Activated naive CD8-positive, alpha-beta T cell treated with anti-CD3 and anti-CD28 coated beads, Interleukin-2, amount 10 ng/mL, durations not matched to agents 7 days and 5 days (primary cell): ENCODE data around the gene RFLNA. TPM values are rescaled to one million over a fixed set of nuclear protein-coding genes. Genes with fewer than 3 reads are reported as not detected.
A peak's percentile ranks its signal among the peaks of the same experiment; 100 is the strongest.

Experiments
- ATAC-seq: fragments of 150-1000 bp; cut with Tn5 transposase; one replicate; pipeline ENCODE4 v1.10.0; 2021; ENCODE audit warnings: low read depth, moderate library complexity
- POLR2A ChIA-PET: fragments of 350-600 bp; sonication (Branson Sonifier 250); formaldehyde crosslinking; loops from one replicate; lab custom pipeline; 2021; ENCODE audit warnings: antibody characterized with exemption; lab: Charles Lee
- DNase-seq: peaks from one replicate; pipeline ENCODE4 v3.0.0; 2021
- H3K27ac Mint-ChIP-seq: one replicate; pipeline ENCODE4 v1.8.0; 2022; ENCODE audit warnings: mild to moderate bottlenecking, mixed read lengths
- H3K27me3 Mint-ChIP-seq: one replicate; pipeline ENCODE4 v1.8.0; 2022; ENCODE audit warnings: mild to moderate bottlenecking, moderate library complexity, mixed read lengths
- H3K36me3 Mint-ChIP-seq: one replicate; pipeline ENCODE4 v1.8.0; 2021; ENCODE audit warnings: mild to moderate bottlenecking, mixed read lengths
- H3K4me1 Mint-ChIP-seq: one replicate; pipeline ENCODE4 v1.8.0; 2021; ENCODE audit warnings: mixed read lengths
- H3K4me3 Mint-ChIP-seq: one replicate; pipeline ENCODE4 v1.8.0; 2022; ENCODE audit warnings: mild to moderate bottlenecking, moderate library complexity, mixed read lengths
- H3K9me3 Mint-ChIP-seq: one replicate; pipeline ENCODE4 v1.8.0; 2021; ENCODE audit warnings: mixed read lengths
- total RNA-seq, 2 experiments: library from RNA; stranded (reverse); gene quantifications; one replicate each; pipeline ENCODE4 v1.2.3, GENCODE V29; 2021

Gene RFLNA
- total RNA-seq, 2 experiments from 2014 or later: not detected

DNA sequence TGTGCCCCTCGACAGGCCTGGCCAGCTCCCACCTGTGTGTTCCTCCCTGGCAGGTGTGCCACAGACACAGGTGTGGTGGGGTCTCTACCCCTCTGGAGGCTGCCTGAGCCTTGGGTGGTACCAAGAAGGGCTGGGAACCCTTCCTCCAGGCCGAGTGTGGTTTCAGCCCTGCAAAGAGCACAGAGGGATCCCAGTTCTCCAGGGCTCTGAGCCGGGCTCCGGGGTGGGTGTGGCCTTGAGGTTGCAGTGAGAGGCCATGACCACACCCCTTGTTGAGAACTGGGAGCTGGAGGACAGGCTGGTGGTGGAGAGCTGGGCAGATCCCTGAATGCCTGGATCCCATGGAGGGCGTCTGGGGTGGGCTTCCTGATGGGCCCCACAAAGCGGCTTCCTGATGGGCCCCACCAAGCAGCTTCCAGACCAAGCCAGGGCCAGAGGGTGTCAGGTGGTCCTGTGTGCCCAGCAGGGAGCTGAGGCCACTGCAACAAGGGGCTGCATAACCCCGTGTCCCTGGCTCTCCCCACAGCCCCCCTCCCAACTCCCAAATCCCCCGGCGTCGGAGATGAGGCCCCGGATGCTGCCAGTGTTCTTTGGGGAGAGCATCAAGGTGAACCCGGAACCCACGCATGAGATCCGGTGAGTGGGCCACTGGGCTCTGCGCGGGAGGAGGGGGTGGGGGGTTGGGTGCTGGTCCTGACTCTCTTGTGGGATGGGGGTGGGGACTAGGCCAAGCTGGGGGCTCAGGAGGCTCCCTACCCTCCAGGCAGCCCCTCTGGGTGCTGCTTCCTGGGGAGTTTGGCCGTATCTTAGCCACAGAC lies 16.6 kb downstream of the RFLNA start:
- no peaks in the 10 kb centered on the region for H3K36me3 Mint-ChIP-seq
- no peaks in the 10 kb centered on the region for H3K27me3 Mint-ChIP-seq
- DNase-seq (no peak), ATAC-seq (no peak)
- no peaks in the 10 kb centered on the region for H3K4me1 Mint-ChIP-seq
- no peak overlapping the region for H3K4me3 Mint-ChIP-seq
- no peak overlapping the region for H3K27ac Mint-ChIP-seq
- no peaks in the 10 kb centered on the region for H3K9me3 Mint-ChIP-seq
- POLR2A ChIA-PET: no interaction called here

DNA sequence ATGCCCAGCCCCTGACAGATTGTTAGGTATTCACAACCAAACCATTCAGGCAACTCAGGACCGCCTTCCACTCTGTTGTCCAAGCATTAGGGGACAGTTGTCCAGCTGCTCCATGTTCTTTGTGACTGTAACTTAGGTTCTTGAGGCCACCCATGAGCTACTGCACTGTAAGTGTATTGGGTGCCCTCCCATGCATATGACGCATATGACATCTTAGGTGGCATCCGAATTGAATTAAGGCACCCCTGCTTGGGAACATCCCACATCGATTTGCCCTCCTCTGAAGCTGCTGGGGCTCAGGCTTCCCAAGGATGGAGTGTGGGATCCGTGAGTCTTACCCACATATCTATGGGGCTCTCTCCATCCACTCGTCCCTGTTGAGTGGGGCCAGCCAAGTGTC lies 17.7 kb downstream of the RFLNA start:
- no peak for DNase-seq
- no peaks in the 10 kb centered on the region for H3K4me1 Mint-ChIP-seq
- H3K4me3 Mint-ChIP-seq: no peak overlapping the region
- no peaks in the 10 kb centered on the region for H3K36me3 Mint-ChIP-seq
- ATAC-seq: no peak
- POLR2A ChIA-PET: no interaction called here
- H3K27ac Mint-ChIP-seq: no peak overlapping the region
- no peaks in the 10 kb centered on the region for H3K9me3 Mint-ChIP-seq
- H3K27me3 Mint-ChIP-seq: no peaks in the 10 kb centered on the region

DNA sequence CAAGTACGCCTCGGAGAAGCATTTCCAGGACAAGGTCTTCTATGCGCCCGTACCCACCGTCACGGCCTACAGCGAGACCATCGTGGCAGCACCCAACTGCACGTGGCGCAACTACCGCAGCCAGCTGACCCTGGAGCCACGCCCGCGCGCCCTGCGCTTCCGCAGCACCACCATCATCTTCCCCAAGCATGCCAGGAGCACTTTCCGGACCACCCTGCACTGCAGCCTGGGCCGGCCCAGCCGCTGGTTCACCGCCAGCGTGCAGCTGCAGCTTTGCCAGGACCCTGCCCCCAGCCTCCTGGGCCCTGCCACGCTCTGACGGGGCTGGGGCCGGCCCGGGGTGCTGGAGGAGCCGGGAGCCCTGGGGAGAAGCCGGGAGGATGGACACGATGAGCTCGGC lies 19.3 kb downstream of the RFLNA start:
- H3K27ac Mint-ChIP-seq: no peak overlapping the region
- no peaks in the 10 kb centered on the region for H3K27me3 Mint-ChIP-seq
- H3K4me1 Mint-ChIP-seq: no peaks in the 10 kb centered on the region
- no peak overlapping the region for H3K4me3 Mint-ChIP-seq
- POLR2A ChIA-PET: no interaction called here
- no peak for ATAC-seq
- H3K9me3 Mint-ChIP-seq: no peaks in the 10 kb centered on the region
- DNase-seq: no peak
- H3K36me3 Mint-ChIP-seq: no peaks in the 10 kb centered on the region

DNA sequence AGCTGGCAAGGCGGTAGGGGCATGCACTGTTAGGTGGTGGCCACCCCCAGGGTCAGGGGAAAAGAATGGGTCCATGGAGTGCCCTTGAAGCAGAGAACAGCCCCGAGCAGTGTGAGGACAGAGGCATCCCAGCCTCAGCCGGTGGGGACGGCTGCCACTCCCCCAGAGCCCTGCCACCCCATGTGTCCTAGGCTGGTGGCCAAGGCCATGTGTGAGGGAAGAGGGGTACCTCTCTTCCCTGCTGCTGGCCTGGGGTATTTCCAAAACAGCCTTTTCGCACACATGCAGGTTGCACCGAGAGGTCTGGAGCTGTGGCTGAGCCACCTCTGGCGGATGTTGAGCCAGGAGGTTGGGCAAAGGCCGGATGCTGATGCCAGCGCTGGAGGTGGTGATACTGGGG lies 19.9 kb downstream of the RFLNA start:
- no peaks in the 10 kb centered on the region for H3K27me3 Mint-ChIP-seq
- POLR2A ChIA-PET: no interaction called here
- no peak overlapping the region for H3K4me3 Mint-ChIP-seq
- ATAC-seq (no peak), DNase-seq (no peak)
- H3K27ac Mint-ChIP-seq: no peak overlapping the region
- no peaks in the 10 kb centered on the region for H3K4me1 Mint-ChIP-seq
- H3K9me3 Mint-ChIP-seq: no peaks in the 10 kb centered on the region
- H3K36me3 Mint-ChIP-seq: no peaks in the 10 kb centered on the region

DNA sequence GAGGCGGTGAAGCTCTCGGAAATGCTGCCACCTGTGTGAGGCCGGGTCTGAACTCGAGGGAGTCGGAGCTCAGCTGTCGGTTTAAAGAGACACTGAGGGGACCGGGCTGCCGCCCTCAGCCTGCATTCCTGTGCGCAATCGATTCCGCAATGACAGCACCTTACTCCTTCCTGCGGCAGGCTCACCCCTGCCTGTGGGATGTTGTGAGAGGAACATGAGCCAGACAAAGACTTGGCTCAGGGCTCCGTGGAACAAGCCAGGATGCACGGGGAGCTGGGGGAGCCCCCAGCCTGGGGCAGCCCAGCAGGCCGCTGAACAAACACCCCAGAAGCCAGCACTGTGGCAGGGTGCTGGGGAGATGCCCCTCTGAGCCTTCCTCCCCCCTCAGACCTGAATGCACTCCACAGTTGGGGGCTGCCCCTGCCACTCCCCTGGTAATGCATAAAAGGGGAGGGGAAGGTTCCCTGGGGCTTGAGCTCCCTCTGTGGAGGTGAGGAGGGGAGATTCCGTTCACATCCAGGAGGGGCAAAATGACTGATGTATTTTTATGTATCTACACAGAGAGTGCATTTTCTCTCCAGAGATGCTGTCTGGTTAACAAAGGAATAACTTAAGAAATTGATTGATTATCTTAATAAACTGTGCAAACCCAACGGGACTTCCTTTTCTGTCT lies 20.6 kb downstream of the RFLNA start:
- Mint-ChIP-seq H3K4me3 (no peak overlapping the region), H3K27me3 (no peaks in the 10 kb centered on the region)
- POLR2A ChIA-PET: no interaction called here

DNA sequence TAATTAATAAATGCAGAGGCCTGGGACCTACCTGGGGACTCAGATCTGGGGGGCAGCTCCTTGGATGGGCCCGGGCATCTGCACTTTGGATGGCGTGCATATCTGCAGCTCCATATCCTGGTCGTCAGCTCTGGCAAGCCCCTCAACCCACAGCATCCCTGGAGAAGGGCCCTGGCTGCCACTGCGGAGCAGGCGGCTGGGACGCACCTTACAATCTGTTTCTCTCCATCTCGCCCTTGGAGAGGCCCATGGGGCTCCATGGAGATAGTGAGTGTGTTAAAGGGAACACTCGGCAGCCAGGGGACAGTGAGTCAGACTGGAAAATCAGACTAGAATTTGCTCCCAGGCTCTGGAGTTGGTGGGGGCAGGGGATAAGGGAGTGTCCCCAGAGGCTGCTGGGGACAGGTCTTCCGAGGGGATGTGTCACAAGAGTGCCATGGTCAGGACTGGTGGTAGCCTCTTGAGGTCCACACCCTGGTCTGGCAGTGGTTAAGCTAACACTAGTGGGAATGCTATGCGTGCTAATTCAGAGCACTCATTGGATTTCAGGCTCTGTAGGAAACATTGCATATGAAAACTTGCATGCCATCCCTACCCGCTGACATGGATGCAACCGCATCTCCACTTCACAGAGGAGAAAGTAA lies 21.5 kb downstream of the RFLNA start:
- no peaks in the 10 kb centered on the region for H3K36me3 Mint-ChIP-seq
- no peak overlapping the region for H3K27ac Mint-ChIP-seq
- H3K4me1 Mint-ChIP-seq: no peaks in the 10 kb centered on the region
- no peak overlapping the region for H3K4me3 Mint-ChIP-seq
- POLR2A ChIA-PET: no interaction called here
- no peak for DNase-seq
- ATAC-seq: no peak
- no peaks in the 10 kb centered on the region for H3K27me3 Mint-ChIP-seq
- H3K9me3 Mint-ChIP-seq: no peaks in the 10 kb centered on the region

More for the DNA sequence above, 20.6 kb downstream of the RFLNA start:
- DNase-seq (no peak), ATAC-seq (no peak)
- no peaks in the 10 kb centered on the region for H3K9me3 Mint-ChIP-seq
- H3K27ac Mint-ChIP-seq: no peak overlapping the region
- no peaks in the 10 kb centered on the region for H3K4me1 Mint-ChIP-seq
- H3K36me3 Mint-ChIP-seq: no peaks in the 10 kb centered on the region

DNA sequence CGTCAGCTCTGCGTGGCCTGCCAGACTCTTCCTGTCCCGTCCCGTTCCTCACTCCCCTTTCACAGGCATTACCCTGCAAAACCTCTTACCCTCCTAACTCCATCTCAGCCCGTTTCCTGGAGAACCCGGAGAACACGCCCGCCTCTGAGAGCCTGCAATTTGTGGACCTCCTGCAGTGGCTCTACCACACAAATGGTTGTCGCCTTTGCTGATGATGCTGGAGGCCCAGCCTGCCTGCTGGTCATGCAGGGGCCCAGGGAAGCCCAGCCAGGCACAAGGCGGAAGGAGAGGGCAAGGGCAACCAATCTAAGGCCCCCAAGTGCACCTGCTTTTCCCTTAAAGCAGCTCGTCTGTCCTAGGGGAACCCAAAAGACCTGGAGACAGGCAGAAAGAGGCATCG lies 22.5 kb downstream of the RFLNA start:
- ATAC-seq (no peak), DNase-seq (no peak)
- POLR2A ChIA-PET: no interaction called here
- no peaks in the 10 kb centered on the region for H3K4me1 Mint-ChIP-seq
- no peaks in the 10 kb centered on the region for H3K9me3 Mint-ChIP-seq
- H3K36me3 Mint-ChIP-seq: no peaks in the 10 kb centered on the region
- H3K4me3 Mint-ChIP-seq: no peak overlapping the region
- H3K27me3 Mint-ChIP-seq: no peaks in the 10 kb centered on the region
- H3K27ac Mint-ChIP-seq: no peak overlapping the region

DNA sequence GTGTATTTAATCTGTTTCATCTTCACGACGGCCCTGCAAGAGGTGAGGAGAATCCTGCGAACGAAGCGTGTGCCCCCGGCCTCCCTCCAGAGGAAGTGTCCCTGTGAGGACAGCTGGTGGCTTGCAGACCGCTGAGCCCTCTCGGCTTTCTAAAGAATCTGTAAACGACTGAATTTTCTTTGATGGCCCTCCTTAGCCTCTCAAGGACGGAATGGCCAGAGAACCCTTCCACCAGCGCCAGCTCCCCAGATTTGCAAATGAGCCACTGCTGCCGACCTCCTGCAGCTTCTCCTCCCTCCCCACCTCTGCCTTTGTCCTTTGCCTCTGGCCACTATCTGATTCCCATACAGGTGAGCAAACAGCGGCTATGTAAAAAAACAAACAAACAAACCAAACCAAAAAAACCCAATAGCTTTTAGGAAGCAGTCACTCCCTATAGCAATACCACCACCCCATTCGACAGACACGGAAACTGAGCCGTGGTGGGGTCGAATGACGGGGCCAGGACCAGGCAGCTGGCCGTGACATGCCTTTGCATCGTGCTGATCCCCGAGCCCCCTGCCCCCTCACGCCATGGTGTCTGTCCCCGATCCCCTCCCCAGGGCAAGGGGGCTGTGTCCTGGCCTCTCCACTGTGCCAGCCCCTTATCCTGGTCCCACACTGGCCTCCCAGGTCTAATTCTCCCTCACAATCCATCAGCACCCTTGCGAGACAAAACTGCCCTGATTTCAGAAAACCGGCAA lies 23.6 kb downstream of the RFLNA start:
- POLR2A ChIA-PET: no interaction called here
- Mint-ChIP-seq H3K4me1 (no peaks in the 10 kb centered on the region), H3K27ac (no peak overlapping the region), H3K4me3 (no peak overlapping the region), H3K9me3 (no peaks in the 10 kb centered on the region), H3K27me3 (no peaks in the 10 kb centered on the region), H3K36me3 (peaks cover under 1% of the 10 kb centered on the region)
- DNase-seq (no peak), ATAC-seq (no peak)

DNA sequence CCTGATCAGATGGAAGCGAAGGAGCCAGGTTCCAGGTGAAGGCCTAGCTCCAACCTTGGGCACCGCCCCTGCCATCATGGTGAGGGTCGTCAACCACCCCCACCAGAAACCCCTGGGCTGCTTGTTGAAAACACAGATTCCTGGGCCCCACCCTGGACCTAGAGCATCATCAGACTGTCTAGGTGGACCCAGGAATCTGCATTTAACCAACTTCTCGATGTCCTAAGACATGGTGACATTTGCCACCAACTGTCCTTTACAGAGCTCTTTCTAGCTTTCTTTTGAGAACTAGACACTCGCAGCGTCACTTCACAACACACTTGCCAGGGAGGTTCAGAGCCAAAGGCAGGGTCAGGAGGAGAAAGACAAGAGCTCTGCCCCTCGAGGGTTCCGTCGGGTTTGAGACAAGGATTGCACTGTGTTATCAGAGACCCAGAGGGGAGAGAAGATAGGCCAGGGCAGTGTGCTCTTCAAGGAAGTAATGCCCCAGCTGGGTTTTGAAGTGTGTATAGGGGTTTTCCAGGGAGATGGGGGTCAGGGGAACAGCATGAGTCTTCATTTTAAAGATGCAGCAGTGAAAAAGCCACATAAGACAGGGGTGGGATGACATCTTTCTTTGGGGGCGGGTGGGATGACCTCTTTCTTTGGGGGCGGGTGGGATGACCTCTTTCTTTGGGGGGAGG lies 24.6 kb downstream of the RFLNA start:
- H3K36me3 Mint-ChIP-seq: peaks cover 11% of the 10 kb centered on the region
- H3K9me3 Mint-ChIP-seq: peaks cover 6% of the 10 kb centered on the region
- POLR2A ChIA-PET: no interaction called here
- no peak overlapping the region for H3K27ac Mint-ChIP-seq
- DNase-seq: no peak
- no peaks in the 10 kb centered on the region for H3K4me1 Mint-ChIP-seq
- no peak for ATAC-seq
- H3K27me3 Mint-ChIP-seq: no peaks in the 10 kb centered on the region
- H3K4me3 Mint-ChIP-seq: no peak overlapping the region

DNA sequence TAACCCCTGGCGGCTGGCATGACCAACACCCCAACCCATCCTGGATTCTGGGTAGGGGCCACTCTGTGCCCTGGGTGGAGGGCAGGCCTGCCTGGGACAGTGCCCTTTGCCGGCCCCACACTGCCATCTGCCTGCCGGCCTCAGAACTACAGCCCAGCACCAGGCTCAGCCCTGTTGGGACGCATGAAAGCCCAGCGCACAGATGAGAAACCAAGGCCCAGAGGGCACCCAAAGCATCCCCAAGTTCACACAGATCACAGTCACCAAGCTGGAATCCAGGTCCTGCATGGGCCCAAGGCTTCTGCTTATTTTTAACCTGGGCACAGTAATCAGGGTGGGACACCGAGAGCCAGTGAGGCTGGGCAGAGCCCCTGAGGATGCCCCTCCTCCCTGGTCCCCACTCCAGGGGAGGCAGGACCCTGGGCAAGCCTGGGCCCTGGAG lies 26.2 kb downstream of the RFLNA start:
- Mint-ChIP-seq H3K4me3 (no peak overlapping the region), H3K4me1 (no peaks in the 10 kb centered on the region), H3K27me3 (no peaks in the 10 kb centered on the region), H3K9me3 (peaks cover 8% of the 10 kb centered on the region), H3K27ac (no peak overlapping the region), H3K36me3 (peaks cover 21% of the 10 kb centered on the region)
- ATAC-seq (peak; percentile 82), DNase-seq (peak; percentile 84)
- POLR2A ChIA-PET: no interaction called here

DNA sequence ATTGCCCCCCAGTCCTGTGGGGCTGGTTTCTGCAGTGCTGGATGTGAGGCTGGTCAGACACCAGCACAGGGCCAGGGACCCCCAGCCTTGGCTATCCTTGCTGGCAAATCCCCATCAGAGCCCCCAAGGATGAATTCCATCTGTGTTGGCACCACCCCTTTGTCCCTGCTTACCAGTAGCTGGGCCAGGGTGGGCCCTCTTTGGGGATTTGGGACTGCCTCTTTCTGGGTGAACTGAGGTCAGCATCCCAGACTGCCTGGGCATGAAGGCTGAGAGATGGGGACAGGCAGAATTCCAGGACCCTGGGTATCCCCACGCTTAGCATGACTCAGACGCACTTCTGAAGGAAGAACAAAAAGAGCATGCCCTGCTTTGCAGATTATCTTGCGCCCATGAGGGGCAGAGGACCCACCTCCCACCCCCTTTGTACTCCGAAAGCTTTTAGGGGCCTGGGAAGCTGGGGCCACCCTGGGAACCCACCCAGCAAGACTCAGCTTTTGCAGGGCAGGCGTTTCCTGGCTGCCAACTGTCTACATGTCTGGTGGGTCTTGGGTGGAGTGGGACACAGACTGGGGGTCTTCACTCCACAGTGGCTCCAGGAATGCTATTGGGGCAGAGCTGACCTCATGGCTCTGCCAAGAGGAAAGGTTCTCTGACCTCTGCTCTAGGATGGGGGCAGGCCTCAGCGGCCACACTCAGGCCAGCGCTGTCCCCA lies 26.8 kb downstream of the RFLNA start:
- POLR2A ChIA-PET: no interaction called here
- ATAC-seq: no peak

DNA sequence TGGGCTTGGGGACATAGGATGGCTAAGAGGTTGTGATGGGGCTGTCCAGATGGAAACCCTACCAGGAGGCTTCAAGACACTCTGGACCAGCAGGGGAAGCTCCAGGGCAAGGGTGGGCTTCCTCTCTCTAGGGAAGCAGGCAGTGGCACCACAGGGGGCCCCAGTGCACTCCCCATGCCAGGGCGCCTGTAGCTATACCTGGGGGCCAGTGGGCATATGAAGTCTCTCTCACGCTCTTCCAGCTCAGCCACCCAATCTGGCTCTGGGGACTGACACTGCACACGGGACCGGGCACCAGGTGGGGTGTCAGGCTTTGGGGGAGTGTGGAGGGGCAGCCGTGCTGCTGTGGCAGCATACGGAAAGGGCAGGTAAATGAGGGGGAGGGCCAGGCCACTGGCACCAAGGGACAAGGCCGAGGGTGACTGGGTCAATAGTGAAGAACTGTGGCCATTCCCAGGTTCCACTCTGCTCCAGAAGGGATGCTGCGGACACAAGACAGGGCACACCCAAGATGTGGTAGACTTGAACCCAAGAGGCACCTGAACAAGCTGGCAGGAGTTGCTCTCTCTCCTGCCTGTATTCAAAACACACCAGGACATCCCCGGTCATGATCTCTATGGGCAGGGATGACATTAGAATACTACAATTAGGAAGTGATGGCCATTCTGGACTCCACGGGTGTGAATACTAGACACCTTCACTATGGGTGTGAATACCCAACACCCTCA lies 27.5 kb downstream of the RFLNA start:
- no peaks in the 10 kb centered on the region for H3K4me1 Mint-ChIP-seq
- DNase-seq (no peak), ATAC-seq (no peak)
- peaks cover 22% of the 10 kb centered on the region for H3K36me3 Mint-ChIP-seq
- H3K27me3 Mint-ChIP-seq: no peaks in the 10 kb centered on the region
- POLR2A ChIA-PET: no interaction called here
- H3K4me3 Mint-ChIP-seq: no peak overlapping the region
- no peak overlapping the region for H3K27ac Mint-ChIP-seq
- peaks cover 8% of the 10 kb centered on the region for H3K9me3 Mint-ChIP-seq

More for the DNA sequence above, 26.8 kb downstream of the RFLNA start:
- Mint-ChIP-seq H3K9me3 (peaks cover 8% of the 10 kb centered on the region), H3K4me1 (no peaks in the 10 kb centered on the region), H3K27ac (no peak overlapping the region), H3K27me3 (no peaks in the 10 kb centered on the region), H3K4me3 (no peak overlapping the region), H3K36me3 (peaks cover 22% of the 10 kb centered on the region)
- no peak for DNase-seq
